K562 (cell line): ENCODE data around the gene AFF3. TPM values are rescaled to one million over a fixed set of nuclear protein-coding genes. Genes with fewer than 3 reads are reported as not detected.

ENCODE experiments used
- ATAC-seq: fragments of 200-7000 bp; cut with Tn5 transposase; 3 replicates; pipeline ENCODE4 v1.9.1; 2020; ENCODE audit warnings: moderate library complexity
- BruUV-seq: library from RNA; stranded (reverse); fragments of 400-500 nt; replicated peaks from 2 replicates; lab custom pipeline; 2021; lab: Mats Ljungman, UMichigan
- CTCF ChIA-PET: fragments of 300-600 bp; formaldehyde crosslinking; extraction: SDS; loops from one replicate; lab custom pipeline; 2021; ENCODE audit warnings: low intra/inter-chr PET ratio; lab: Yijun Ruan, JAX
- POLR2A ChIA-PET: fragments of 300-600, 350-650 bp; sonication (Branson Sonifier 250); formaldehyde crosslinking; extraction: SDS; loops from one replicate; lab custom pipeline; 2021; ENCODE audit warnings: antibody characterized with exemption, inconsistent platforms; lab: Yijun Ruan, JAX
- DNase-seq, 4 experiments: peaks; one replicate each; pipeline versions ENCODE4 v3.0.0 to v3.0.0-alpha.2; 2011 to 2018; ENCODE audit warnings: low spot score in 3 of 4, mixed read lengths in 3 of 4; ENCODE audit errors: extremely low read depth in 1 of 4
- FAIRE-seq: peaks from 2 replicates; lab custom pipeline; 2011; peaks lifted over from hg19 to GRCh38; lab: Jason Lieb, UNC
- H2AFZ ChIP-seq: 2 replicates; pipeline ENCODE4 v1.6.0; 2011; ENCODE audit warnings: low read depth, low read length, control low read depth, inconsistent platforms
- H3K27ac ChIP-seq: fragments of 200-600 bp; 3 replicates; pipeline ENCODE4 v1.8.0; 2011; ENCODE audit warnings: low read depth, mild to moderate bottlenecking, control low read depth, inconsistent platforms, low read length, moderate library complexity, mixed read lengths; ENCODE audit errors: extremely low read depth
- H3K27me3 ChIP-seq, 2 experiments: fragments of 300-600 bp in 1 of 2; 2 replicates in 1 of 2; 3 replicates in 1 of 2; pipeline versions ENCODE4 v1.6.0 to v1.8.0; 2011; ENCODE audit warnings: inconsistent platforms in 2 of 2, low read length in 2 of 2, mild to moderate bottlenecking in 1 of 2, mixed read lengths in 1 of 2, moderate library complexity in 1 of 2; ENCODE audit not compliant: control insufficient read depth in 2 of 2, insufficient read depth in 2 of 2
- H3K36me3 ChIP-seq: fragments of 300-600 bp; 3 replicates; pipeline ENCODE4 v1.8.0; 2011; ENCODE audit warnings: mild to moderate bottlenecking, low read length, inconsistent platforms; ENCODE audit not compliant: control insufficient read depth, insufficient read depth
- H3K4me1 ChIP-seq, 2 experiments: fragments of 200-600 bp in 1 of 2; replicated peaks in 1 of 2; 2 replicates in 1 of 2; 3 replicates in 1 of 2; pipeline versions ENCODE4 v1.5.1 to v1.8.0; 2011; ENCODE audit warnings: inconsistent platforms in 2 of 2, low read length in 2 of 2, mild to moderate bottlenecking in 1 of 2, mixed read lengths in 1 of 2, moderate library complexity in 1 of 2; ENCODE audit not compliant: control insufficient read depth in 2 of 2, insufficient read depth in 2 of 2
- H3K4me2 ChIP-seq: 2 replicates; pipeline ENCODE4 v1.6.1; 2011; ENCODE audit warnings: low read length, control low read depth, inconsistent platforms, mixed read lengths; ENCODE audit not compliant: insufficient read depth
- H3K4me3 ChIP-seq: fragments of 200-600 bp; sonication (generic), shearing (Covaris generic); 2 replicates; pipeline ENCODE4 v1.5.1; 2016; ENCODE audit warnings: control low read depth, inconsistent platforms
- H3K79me2 ChIP-seq: fragments of 200-600 bp; 3 replicates; pipeline ENCODE4 v1.8.0; 2011; ENCODE audit warnings: low read length, inconsistent platforms; ENCODE audit not compliant: control insufficient read depth, insufficient read depth
- H3K9ac ChIP-seq, 2 experiments: 2 replicates each; pipeline versions ENCODE4 v1.6.0 to v1.6.1; 2011; ENCODE audit warnings: low read depth in 2 of 2, low read length in 2 of 2, control low read depth in 1 of 2, inconsistent platforms in 1 of 2, mild to moderate bottlenecking in 1 of 2, mixed read lengths in 1 of 2; ENCODE audit not compliant: insufficient read depth in 1 of 2
- H3K9me1 ChIP-seq: one replicate; pipeline ENCODE4 v1.6.0; 2011; ENCODE audit warnings: inconsistent platforms, mild to moderate bottlenecking, low read length, moderate library complexity; ENCODE audit not compliant: control insufficient read depth, insufficient read depth
- H3K9me3 ChIP-seq: replicated peaks from 2 replicates; pipeline ENCODE4 v1.5.1; 2011; ENCODE audit warnings: low read depth, low read length, inconsistent platforms; ENCODE audit not compliant: control insufficient read depth, insufficient read depth
- H4K20me1 ChIP-seq: replicated peaks from 2 replicates; pipeline ENCODE4 v1.6.1; 2011; ENCODE audit warnings: low read length, inconsistent platforms, mixed read lengths; ENCODE audit not compliant: control insufficient read depth, insufficient read depth
- BHLHE40 ChIP-seq: IDR thresholded peaks from 2 replicates; pipeline ENCODE4 v1.6.1; 2011; ENCODE audit warnings: low read length, improper control_type of control experiment
- BRCA1 ChIP-seq, 2 experiments: fragments of 450-650 bp in 1 of 2; sonication (generic) in 1 of 2; formaldehyde crosslinking in 1 of 2; IDR thresholded peaks; 2 replicates each; pipeline versions ENCODE4 v1.5.0 to v1.6.1; 2017 to 2020; ENCODE audit warnings: mild to moderate bottlenecking in 1 of 2, missing genetic modification reagents in 1 of 2
- HNRNPLL ChIP-seq: fragments of 200-400 bp; formaldehyde crosslinking; IDR thresholded peaks from 2 replicates; pipeline ENCODE4 v1.6.1; 2017; ENCODE audit warnings: low read length, low read depth, mild to moderate bottlenecking; ENCODE audit not compliant: poor library complexity, severe bottlenecking
- ZNF511 ChIP-seq: sonication (generic); formaldehyde crosslinking; IDR thresholded peaks from 2 replicates; pipeline ENCODE4 v1.8.0; 2022; ENCODE audit warnings: mild to moderate bottlenecking, missing genetic modification reagents
- WGBS: fragments of 100-300 bp; shearing (Covaris generic); methylation state at CpG from one replicate; pipeline ENCODE4 v1.1.6; 2016; ENCODE audit warnings: low coverage, mixed read lengths; ENCODE audit not compliant: insufficient coverage; ENCODE audit errors: missing lambda C conversion rate; 5-methylcytosine and 5-hydroxymethylcytosine counted together
- in situ Hi-C: fragments of 300-500 bp; cut with MboI; formaldehyde crosslinking; loops from 4 replicates; pipeline ENCODE4 v1.15.0; 2018; ENCODE audit warnings: inconsistent platforms, mixed read lengths
- intact Hi-C: fragments of 100-400 bp; cut with micrococcal nuclease; formaldehyde crosslinking; loops from 2 replicates; pipeline ENCODE4 v1.14.2; 2022
- polyA plus RNA-seq, 8 experiments: library from polyadenylated mRNA; depleted of rRNA in 4 of 8; stranded (reverse) in 5 of 8; unstranded in 3 of 8; fragments of >200 nt; fragmentation: Nextera tagmentation in 2 of 8; fragmentation: Illumina TruSeq in 1 of 8; extraction: Ambion mirVana in 2 of 8; extraction: Trizol in 1 of 8; gene quantifications; 2 replicates each; pipeline versions ENCODE4 v1.2.1 to v1.2.3, GENCODE V29; 2011 to 2014; ENCODE audit warnings: inconsistent platforms in 1 of 8, missing spikeins in 1 of 8
- total RNA-seq, 7 experiments: library from RNA; depleted of rRNA in 6 of 7; stranded (reverse); fragments of >200 nt in 6 of 7; fragmentation: Illumina TruSeq in 2 of 7; extraction: Trizol in 2 of 7; gene quantifications; 2 replicates each; pipeline versions ENCODE4 v1.2.1 to v1.2.3, GENCODE V29; 2011 to 2021; ENCODE audit warnings: low replicate concordance in 1 of 7

Gene AFF3
- total and polyA plus RNA-seq, 9 of the 15 experiments (the other 6 are each of a cell fraction or from before 2014, with no cell fraction given) = 0.02 to 0.11 TPM; not detected in 7

DNA sequence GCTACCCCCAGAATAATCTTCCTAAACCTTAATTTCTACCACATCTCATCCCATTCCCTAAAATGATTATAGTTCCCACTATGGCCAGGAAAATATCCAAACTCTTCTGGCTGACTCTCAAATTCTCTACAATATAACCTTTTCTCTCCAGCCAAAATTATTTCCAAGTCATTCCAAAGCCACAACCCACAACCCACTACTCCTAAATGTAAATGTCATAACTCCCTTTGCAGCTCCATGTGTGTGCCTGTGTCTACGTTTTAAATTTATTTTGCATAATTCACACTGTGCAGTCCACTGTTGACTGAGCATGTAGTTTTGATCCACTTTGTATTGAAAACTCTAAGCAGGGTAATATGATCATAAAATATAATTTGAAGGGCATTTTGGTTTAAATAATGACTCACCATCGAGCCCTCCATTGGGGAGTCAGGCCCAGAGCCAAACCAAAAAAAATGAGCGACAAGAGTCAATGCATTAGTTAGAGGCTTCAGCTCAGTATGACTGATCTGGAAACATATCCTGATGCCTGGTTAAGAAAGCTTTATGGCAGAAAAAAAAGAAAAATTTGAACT is 171.0 kb downstream of the AFF3 start:
- Histone ChIP-seq H3K27me3 (peaks cover 4 to 9% of the 10 kb centered on the region in 2 experiments; a peak in 3 of 5 replicates), H4K20me1 (no peaks in the 10 kb centered on the region), H3K9me1 (no peaks in the 10 kb centered on the region), H3K4me3 (no peak overlapping the region), H3K36me3 (no peaks in the 10 kb centered on the region), H2AFZ (no peak overlapping the region), H3K4me1 (no peaks in the 10 kb centered on the region), H3K27ac (no peak overlapping the region), H3K9me3 (no peaks in the 10 kb centered on the region), H3K9ac (no peak overlapping the region), H3K79me2 (no peaks in the 10 kb centered on the region), H3K4me2 (no peak overlapping the region)
- BruUV-seq = no TSS peak
- TF ChIP-seq HNRNPLL = no peak
- TF ChIP-seq BRCA1 (IDR thresholded peaks at IDR 0.05) = no peak
- no peak for TF ChIP-seq BRCA1 (CRISPR knock-in tag; IDR thresholded peaks at IDR 0.05)
- no peak for TF ChIP-seq ZNF511
- TF ChIP-seq BHLHE40 = no peak
- ChIA-PET CTCF (no interaction called here), POLR2A (no interaction called here)
- intact Hi-C loops = no loop called here
- no peak for FAIRE-seq
- in situ Hi-C loops = no loop called here
- WGBS = 0% methylated on average over 3 of the region's 3 CpGs
- ATAC-seq = no peak
- DNase-seq = no peak
